ENCODE data around the gene C11orf97.
"Not testable (repeated sequence)": the region's sequence is repeated elsewhere in the genome, so short reads cannot be mapped to it uniquely, and the experiment has no call there.

Gene C11orf97

DNA sequence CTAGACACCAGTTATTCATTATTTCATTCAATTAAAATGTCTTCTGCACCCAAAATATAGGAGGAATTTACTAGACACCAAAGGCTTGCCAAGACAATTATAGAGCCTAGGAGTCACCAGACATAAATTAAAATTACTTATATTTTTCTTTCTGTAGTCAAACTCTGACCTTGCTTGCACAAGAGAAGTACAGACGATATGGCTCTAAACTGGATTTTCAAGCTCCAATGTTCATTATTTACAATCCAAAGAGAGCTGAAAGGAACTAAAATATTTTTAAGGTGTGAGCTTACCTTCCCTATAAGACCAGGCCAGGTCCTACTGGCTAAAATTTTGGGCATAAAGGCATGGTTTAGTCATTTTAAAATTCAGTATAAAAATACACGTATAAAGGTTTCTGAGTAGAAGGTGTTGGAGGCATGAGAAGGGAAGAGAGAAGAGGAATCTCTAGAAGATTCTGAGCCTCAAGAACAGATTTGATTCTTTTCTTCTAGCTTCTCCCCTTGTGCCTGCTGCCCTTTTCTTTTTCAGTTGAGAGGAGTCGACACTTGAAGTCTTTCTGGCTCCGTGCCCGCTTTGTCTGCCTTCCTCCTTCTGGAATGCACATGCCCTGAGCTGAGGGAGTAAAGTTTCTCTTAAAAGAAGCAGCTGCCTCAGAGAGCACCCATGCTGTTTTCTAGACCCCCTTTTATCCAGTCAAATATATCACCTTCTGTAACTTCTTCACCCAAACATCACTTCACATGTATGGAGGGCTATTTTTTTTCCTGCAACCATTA, 13.5 kb downstream of the C11orf97 start:
- no peak for DNase-seq

DNA sequence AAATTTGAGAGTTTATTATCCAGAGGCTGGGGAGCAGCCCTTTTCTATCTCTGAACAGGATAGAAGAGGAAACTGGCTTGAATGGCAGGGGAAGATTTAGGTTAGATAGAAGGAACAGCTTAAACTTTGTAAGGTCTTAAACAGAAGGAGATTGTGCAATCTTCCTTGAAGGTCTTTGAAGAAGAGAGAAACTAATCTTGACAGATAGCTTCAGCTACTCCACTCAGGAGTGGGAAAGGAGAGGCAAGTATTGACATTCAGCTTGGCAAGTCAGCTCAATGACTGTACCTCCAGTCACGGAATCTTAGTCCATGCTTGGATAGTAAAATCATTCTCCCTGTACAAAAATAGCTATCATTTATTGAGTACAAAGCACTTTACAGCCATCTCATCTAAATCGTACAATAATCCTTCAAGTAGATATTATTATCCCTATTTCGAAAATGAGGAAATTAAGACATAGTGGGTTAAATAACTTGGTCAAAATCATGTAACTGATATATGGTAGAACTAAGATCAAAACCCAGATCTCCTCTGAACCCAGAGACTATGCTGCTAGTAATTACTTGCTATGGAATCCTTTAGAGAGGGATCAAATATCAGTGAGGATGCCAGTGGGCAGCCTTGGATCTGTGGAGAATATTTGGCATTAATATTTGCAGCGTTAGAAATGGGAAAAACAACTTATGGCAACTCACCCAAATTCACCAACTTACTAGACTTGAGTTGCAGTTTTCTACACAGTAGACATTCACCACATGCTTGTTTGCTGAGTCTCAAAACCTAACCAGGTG, 14.6 kb downstream of the C11orf97 start:
- DNase-seq: no peak

- DNase-seq: no peak
Measured at GRCh38 chr11:94528551-94528950, 16.3 kb downstream of the C11orf97 start.

DNA sequence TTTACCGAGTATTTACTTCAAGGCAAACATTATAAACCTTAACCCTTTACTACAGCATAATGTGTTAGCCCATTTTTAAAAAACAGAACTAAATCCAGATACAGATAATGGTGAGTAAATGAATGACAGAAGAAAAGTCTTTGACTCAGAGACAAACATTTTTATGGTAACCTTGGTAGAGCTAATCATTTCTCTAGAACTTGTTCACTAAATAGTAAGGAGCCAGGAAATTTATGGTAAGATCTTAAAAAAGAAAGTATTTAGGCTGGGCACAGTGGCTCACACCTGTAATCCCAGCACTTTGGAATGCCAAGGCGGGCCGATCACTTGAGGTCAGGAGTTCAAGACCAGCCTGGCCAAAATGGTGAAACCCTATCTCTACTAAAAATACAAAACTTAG, 19.9 kb downstream of the C11orf97 start:
- DNase-seq: no peak

- DNase-seq: no peak
Measured at GRCh38 chr11:94533206-94533605, 20.9 kb downstream of the C11orf97 start.

DNA sequence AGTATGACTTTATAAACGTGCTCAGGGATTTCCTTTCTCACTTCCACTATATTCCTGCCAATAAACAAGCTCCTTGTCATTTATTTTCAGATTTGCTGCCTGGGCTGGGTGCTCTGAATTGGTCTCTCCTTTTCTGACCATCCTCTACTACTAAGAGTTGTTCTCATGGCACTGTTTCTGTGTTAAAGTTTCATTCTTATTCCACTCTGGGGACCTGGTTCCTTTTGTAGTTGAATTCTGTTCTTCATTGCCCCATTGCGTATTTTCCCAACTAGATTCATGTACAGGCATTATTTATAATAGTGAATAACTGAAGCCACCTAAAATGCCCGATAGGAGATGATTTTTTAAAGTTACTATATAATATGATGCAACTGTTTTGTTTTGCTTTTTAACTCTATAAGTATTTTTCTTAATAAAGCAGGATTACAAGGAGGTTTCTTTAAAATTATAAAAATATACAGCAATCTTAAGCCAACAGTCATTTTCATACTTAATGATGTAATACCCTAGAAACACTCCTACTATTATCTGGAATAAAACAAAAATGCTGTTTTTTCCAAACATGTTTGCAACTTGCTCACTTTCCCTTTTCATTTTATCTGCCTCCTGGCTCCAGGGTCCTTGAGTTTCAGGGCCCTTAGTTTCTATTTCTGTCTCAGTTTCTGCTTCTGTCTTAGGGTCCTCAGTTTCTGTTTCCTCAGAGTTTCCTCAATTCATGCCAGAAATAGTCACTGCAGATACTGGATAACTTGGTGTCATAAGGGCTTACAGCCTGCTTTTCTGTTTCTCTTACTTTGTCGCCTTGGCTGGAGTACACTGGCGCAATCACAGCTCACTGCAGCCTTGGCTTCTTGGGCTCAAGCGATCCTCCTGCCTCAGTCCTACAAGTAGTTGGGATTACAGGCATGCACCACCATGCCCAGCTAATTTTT, 21.7 kb downstream of the C11orf97 start:
- no peak for DNase-seq

DNA sequence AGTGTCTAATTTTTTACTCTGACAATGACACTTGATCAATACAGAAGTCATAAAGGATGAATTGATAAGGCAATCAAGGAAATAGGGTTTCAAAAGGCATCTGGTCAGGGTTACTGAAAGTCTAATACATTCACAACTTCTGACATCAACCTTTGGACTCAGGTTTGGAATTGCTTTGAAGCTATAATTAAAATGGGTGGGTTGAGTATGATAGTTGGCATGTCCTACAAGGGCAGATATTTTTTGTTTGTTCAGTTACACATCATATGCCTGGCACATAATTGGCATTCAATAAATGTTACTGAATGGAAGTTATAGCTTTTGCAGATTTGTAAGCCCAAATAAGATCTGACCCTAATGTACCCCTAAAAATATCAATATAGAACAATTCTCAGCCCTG, 24.1 kb downstream of the C11orf97 start:
- no peak for DNase-seq

GRCh38 chr11:94537031-94537600, 24.9 kb downstream of the C11orf97 start:
- DNase-seq: no peak

DNA sequence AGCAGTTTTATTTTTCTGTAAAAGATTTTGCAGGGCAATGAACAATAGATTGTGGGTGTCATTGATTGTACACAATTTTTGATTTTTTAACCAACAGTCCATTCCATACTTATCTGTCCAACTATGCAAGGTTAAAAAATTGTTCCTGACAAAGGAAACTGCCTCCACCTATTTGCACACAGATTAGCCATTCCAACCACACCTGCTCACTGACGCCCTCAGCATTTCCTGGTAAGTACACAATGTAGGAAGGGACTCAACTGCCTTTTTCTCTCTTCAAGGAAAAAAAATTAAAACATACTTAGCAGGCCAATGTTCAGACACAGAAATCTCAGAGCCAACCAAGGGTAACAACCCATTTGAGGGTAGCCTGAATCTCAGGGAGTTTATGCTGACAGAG, 27.2 kb downstream of the C11orf97 start:
- no peak for DNase-seq

GRCh38 chr11:94543695-94544645, 31.7 kb downstream of the C11orf97 start, which contains the start of gene FUT4:
Gene FUT4, plus strand, starts transcription at chr11:94543921. Its CDS starts 213 bp downstream, at chr11:94544134.
- peak; percentile 71 for DNase-seq

DNA sequence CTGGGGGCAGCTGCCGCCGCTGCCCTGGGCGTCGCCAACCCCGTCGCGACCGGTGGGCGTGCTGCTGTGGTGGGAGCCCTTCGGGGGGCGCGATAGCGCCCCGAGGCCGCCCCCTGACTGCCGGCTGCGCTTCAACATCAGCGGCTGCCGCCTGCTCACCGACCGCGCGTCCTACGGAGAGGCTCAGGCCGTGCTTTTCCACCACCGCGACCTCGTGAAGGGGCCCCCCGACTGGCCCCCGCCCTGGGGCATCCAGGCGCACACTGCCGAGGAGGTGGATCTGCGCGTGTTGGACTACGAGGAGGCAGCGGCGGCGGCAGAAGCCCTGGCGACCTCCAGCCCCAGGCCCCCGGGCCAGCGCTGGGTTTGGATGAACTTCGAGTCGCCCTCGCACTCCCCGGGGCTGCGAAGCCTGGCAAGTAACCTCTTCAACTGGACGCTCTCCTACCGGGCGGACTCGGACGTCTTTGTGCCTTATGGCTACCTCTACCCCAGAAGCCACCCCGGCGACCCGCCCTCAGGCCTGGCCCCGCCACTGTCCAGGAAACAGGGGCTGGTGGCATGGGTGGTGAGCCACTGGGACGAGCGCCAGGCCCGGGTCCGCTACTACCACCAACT, 32.5 kb downstream of the C11orf97 start:
- DNase-seq: no peak

- DNase-seq: no peak
Measured at GRCh38 chr11:94545264-94546161, 33.3 kb downstream of the C11orf97 start.

GRCh38 chr11:94546162-94546470, 33.9 kb downstream of the C11orf97 start:
- DNase-seq: no peak

GRCh38 chr11:94546886-94547285, 34.6 kb downstream of the C11orf97 start:
- no peak for DNase-seq

DNA sequence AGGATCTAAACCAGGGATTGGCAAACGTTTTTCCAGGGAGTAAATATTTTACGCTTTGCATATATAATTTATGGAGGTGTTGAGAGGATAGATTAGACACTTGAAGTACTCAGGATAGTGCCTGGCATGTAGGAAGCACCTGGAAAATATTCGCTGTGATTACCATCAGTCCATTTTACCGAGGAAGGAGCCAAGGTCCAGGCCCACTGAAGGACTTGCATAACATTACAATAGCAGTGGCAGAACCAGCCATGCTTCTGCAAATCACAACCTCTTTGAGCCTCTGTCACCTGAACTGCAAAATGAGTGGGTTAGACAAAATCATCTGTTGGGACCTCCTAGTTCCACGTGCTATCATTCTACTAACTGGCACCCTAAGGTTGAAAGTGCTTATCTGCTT, 36.9 kb downstream of the C11orf97 start:
- DNase-seq: no peak

DNA sequence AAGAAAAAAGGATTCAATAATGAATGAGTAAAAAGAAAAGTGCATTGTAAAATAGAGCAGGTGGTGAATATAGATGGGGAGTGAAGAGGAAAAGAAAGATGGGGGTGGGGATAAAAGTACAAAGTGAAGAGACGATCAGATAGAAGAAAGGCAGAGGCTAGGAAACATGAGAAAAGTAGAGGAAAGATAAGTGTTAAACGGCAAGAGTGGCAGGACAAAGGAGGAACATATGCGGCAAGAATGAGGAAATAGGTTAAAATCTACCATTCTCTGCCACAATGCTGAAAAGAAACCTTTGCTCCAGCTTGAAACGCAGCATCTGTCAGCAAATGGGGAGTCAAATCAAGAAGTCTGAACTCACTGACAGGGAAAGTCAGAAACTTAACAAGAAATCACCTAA, 38.3 kb downstream of the C11orf97 start:
- DNase-seq: no peak

DNA sequence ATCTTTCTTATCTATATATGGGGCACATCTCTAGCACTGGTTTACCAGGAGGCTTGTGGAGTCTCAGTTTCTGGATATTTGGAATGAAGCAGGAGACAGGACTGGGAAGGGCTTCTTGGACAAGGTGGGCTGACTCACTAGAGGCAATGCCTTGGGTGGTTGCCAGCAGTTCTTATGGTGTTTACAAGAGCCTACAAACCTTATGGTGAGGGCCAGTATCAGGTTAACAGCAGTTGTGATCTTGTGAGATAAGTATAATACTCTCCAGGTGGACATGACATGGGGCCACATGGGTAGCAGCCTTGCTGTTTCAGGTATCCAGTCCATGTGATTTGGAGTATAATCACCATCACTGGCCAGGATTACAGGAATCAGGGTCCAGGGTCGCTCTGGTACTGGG, 41.7 kb downstream of the C11orf97 start:
- no peak for DNase-seq

DNA sequence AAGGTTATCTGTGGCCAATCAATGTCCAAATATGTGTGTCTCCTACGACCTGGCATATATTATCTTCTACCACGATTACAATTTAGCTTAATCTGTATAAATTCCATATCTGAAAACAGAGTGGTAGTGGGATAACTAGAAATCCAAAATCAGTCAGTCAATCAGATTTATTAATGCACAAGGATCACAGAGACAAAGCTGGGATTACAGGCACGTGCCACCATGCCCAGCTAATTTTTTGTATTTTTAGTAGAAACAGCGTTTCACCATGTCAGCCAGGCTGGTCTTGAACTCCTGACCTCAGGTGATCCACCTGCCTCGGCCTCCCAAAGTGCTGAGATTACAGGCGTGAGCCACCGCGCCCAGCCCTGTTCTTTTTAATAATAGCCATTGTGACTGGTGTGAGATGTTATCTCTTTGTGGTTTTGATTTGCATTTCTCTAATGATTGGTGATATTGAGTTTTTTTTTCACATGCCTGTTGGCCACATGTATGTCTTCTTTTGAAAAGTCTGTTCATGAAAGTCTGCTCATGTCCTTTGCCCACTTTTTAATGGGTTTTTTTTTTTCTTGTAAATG, 43.6 kb downstream of the C11orf97 start:
- DNase-seq: not testable (repeated sequence)

- DNase-seq: no peak
Measured at GRCh38 chr11:94557421-94557820, 45.2 kb downstream of the C11orf97 start.

GRCh38 chr11:94557992-94558391, 45.7 kb downstream of the C11orf97 start:
- no peak for DNase-seq
